ENCODE results near the gene ALDH9A1. TPM values are rescaled to one million over a fixed set of nuclear protein-coding genes. Genes with fewer than 3 reads are reported as not detected.

The ALDH9A1 gene
- total and polyA plus RNA-seq, 2 of the 8 experiments (the other 6 are each of a cell fraction or from before 2014, with no cell fraction given) = 57.6 to 63.8 TPM

GRCh38 chr1:165726169-165726568 is 27.8 kb upstream of the ALDH9A1 start (continued):
- TF ChIP-seq CHD7 (IDR thresholded peaks at IDR 0.05; ENCODE audit: insufficient replicate concordance, low read length) (no peak), CBX8 (IDR thresholded peaks at IDR 0.05; ENCODE audit: borderline replicate concordance, low read depth, low read length) (no peak), GTF2F1 (IDR thresholded peaks at IDR 0.05; ENCODE audit: borderline replicate concordance, low read depth, low read length) (no peak), BRCA1 (IDR thresholded peaks at IDR 0.05; ENCODE audit: low read depth, low read length) (no peak), BCL11A (IDR thresholded peaks at IDR 0.05; ENCODE audit: low read depth in 2 of 2, low read length in 2 of 2) (no peak), KDM1A (IDR thresholded peaks at IDR 0.05; ENCODE audit: borderline replicate concordance, low read length) (no peak), EGR1 (IDR thresholded peaks at IDR 0.05; ENCODE audit: borderline replicate concordance, low read depth, low read length) (no peak), KDM4A (IDR thresholded peaks at IDR 0.05; ENCODE audit: low read depth, low read length, severe bottlenecking) (no peak)
- TF ChIP-seq, protein P1, sequence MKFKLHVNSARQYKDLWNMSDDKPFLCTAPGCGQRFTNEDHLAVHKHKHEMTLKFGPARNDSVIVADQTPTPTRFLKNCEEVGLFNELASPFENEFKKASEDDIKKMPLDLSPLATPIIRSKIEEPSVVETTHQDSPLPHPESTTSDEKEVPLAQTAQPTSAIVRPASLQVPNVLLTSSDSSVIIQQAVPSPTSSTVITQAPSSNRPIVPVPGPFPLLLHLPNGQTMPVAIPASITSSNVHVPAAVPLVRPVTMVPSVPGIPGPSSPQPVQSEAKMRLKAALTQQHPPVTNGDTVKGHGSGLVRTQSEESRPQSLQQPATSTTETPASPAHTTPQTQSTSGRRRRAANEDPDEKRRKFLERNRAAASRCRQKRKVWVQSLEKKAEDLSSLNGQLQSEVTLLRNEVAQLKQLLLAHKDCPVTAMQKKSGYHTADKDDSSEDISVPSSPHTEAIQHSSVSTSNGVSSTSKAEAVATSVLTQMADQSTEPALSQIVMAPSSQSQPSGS (IDR thresholded peaks at IDR 0.05; ENCODE audit: low read length) = no peak

Data from H1 (cell line).